Fibroblast of skin of back (primary cell): Measurements from ENCODE around the gene G2E3.

Experiments used
- DNase-seq: peaks from one replicate; pipeline ENCODE4 v3.0.0-alpha.2; 2013

Gene G2E3

GRCh38 chr14:30656190-30656632 is 97.3 kb downstream of the G2E3 start:
- DNase-seq = peak; percentile 28

GRCh38 chr14:30657050-30657449 is 98.1 kb downstream of the G2E3 start:
- no peak for DNase-seq

GRCh38 chr14:30657606-30658163 is 98.7 kb downstream of the G2E3 start:
- DNase-seq = no peak

- DNase-seq = no peak
Measured at GRCh38 chr14:30658645-30659044, 99.7 kb downstream of the G2E3 start.

- DNase-seq = no peak
Measured at GRCh38 chr14:30669594-30669993, 110.6 kb downstream of the G2E3 start.
